GM12878 (cell line): Measurements from ENCODE around the gene FMNL2. TPM values are rescaled to one million over a fixed set of nuclear protein-coding genes. Genes with fewer than 3 reads are reported as not detected.

Experiments used
- ATAC-seq: fragments of 200-7000 bp; cut with Tn5 transposase; 3 replicates; pipeline ENCODE4 v1.9.1; 2020; ENCODE audit warnings: mild to moderate bottlenecking, moderate library complexity
- BruUV-seq: library from RNA; stranded (reverse); fragments of 400-500 nt; replicated peaks from 2 replicates; lab custom pipeline; 2021; lab: Mats Ljungman, UMichigan
- CTCF ChIA-PET: fragments of 300-600 bp; sonication (Branson Sonifier 250); formaldehyde crosslinking; extraction: SDS; loops from one replicate; lab custom pipeline; 2021; ENCODE audit warnings: inconsistent platforms; lab: Yijun Ruan, JAX
- POLR2A ChIA-PET: fragments of 350-600 bp; formaldehyde crosslinking; extraction: SDS; loops from one replicate; lab custom pipeline; 2021; ENCODE audit warnings: inconsistent platforms; lab: Charles Lee
- RAD21 ChIA-PET: fragments of 300-600 bp; sonication (Branson Sonifier 250); formaldehyde crosslinking; loops from one replicate; lab custom pipeline; 2023; ENCODE audit warnings: antibody characterized with exemption; ENCODE audit not compliant: unreplicated experiment; lab: Charles Lee
- SMC1A ChIA-PET: fragments of 300-600 bp; sonication (Branson Sonifier 250); formaldehyde crosslinking; loops from one replicate; lab custom pipeline; 2023; ENCODE audit not compliant: unreplicated experiment, uncharacterized antibody; lab: Charles Lee
- DNase-seq: peaks from one replicate; pipeline ENCODE4 v3.0.0-alpha.2; 2011; ENCODE audit warnings: low read depth, low spot score
- FAIRE-seq: peaks from 3 replicates; lab custom pipeline; 2011; peaks lifted over from hg19 to GRCh38; lab: Jason Lieb, UNC
- H2AFZ ChIP-seq: 2 replicates; pipeline ENCODE4 v1.6.0; 2011; ENCODE audit warnings: low read depth, low read length, control low read depth; ENCODE audit not compliant: control insufficient read depth
- H3K27ac ChIP-seq: 2 replicates; pipeline ENCODE4 v1.5.1; 2011; ENCODE audit warnings: control low read depth; ENCODE audit not compliant: control insufficient read depth, insufficient read depth
- H3K27me3 ChIP-seq, 2 experiments: replicated peaks in 1 of 2; 2 replicates each; pipeline versions ENCODE4 v1.6.0 to v1.6.1; 2011; ENCODE audit warnings: low read length in 1 of 2; ENCODE audit not compliant: control insufficient read depth in 2 of 2, insufficient read depth in 2 of 2
- H3K36me3 ChIP-seq, 2 experiments: 2 replicates each; pipeline ENCODE4 v1.5.1; 2011; ENCODE audit warnings: low read length in 1 of 2; ENCODE audit not compliant: control insufficient read depth in 2 of 2, insufficient read depth in 2 of 2
- H3K4me1 ChIP-seq: 2 replicates; pipeline ENCODE4 v1.6.1; 2011; ENCODE audit warnings: mild to moderate bottlenecking, low read length, moderate library complexity, mixed read lengths; ENCODE audit not compliant: control insufficient read depth, insufficient read depth
- H3K4me2 ChIP-seq: 2 replicates; pipeline ENCODE4 v1.6.0; 2011; ENCODE audit warnings: control low read depth; ENCODE audit not compliant: control insufficient read depth, insufficient read depth
- H3K4me3 ChIP-seq: fragments of 200-600 bp; sonication (generic); 2 replicates; pipeline ENCODE4 v1.5.1; 2016
- H3K79me2 ChIP-seq: 2 replicates; pipeline ENCODE4 v1.6.0; 2011; ENCODE audit warnings: low read length; ENCODE audit not compliant: control insufficient read depth, insufficient read depth
- H3K9ac ChIP-seq: 2 replicates; pipeline ENCODE4 v1.8.0; 2011; ENCODE audit warnings: low read length, control low read depth, mixed read lengths; ENCODE audit not compliant: control insufficient read depth, insufficient read depth
- H3K9me3 ChIP-seq: replicated peaks from 3 replicates; pipeline ENCODE4 v1.5.1; 2011; ENCODE audit warnings: mild to moderate bottlenecking, low read length; ENCODE audit not compliant: control insufficient read depth, insufficient read depth
- H4K20me1 ChIP-seq: 2 replicates; pipeline ENCODE4 v1.6.0; 2011; ENCODE audit not compliant: control insufficient read depth, insufficient read depth
- BACH1 ChIP-seq: fragments of 450-650 bp; IDR thresholded peaks from 2 replicates; pipeline ENCODE4 v1.6.1; 2017; ENCODE audit warnings: mild to moderate bottlenecking, borderline replicate concordance
- IKZF1 ChIP-seq: fragments of 450-650 bp; conservative IDR thresholded peaks from 2 replicates; pipeline ENCODE4 v1.6.1; 2017; ENCODE audit warnings: antibody characterized with exemption, mild to moderate bottlenecking
- WGBS: methylation state at CpG from one replicate; pipeline ENCODE4 v1.1.6; 2016; ENCODE audit warnings: low lambda C conversion rate; ENCODE audit not compliant: insufficient replicate concordance, insufficient coverage; ENCODE audit errors: missing lambda C conversion rate; 5-methylcytosine and 5-hydroxymethylcytosine counted together
- in situ Hi-C: fragments of 300-500 bp; cut with MboI; formaldehyde crosslinking; loops from 9 replicates; pipeline ENCODE4 v1.14.3; 2018; ENCODE audit warnings: mixed read lengths
- intact Hi-C: fragments of 100-400 bp; cut with micrococcal nuclease; formaldehyde crosslinking; loops from one replicate; pipeline ENCODE4 v1.14.2; 2022; ENCODE audit not compliant: unreplicated experiment
- polyA plus RNA-seq, 11 experiments: library from polyadenylated mRNA; depleted of rRNA in 4 of 11; unstranded in 6 of 11; stranded (reverse) in 5 of 11; fragments of >200 nt; fragmentation: Nextera tagmentation in 4 of 11; fragmentation: Illumina TruSeq in 1 of 11; extraction: Ambion mirVana in 4 of 11; extraction: Trizol in 1 of 11; gene quantifications; 1 replicate in 1 of 11; 2 replicates in 10 of 11; pipeline versions ENCODE4 v1.2.1 to v1.2.3, GENCODE V29; 2011 to 2016; ENCODE audit warnings: inconsistent platforms in 2 of 11, missing spikeins in 2 of 11, low read depth in 1 of 11
- total RNA-seq, 4 experiments: library from RNA; depleted of rRNA in 3 of 4; stranded (reverse); fragments of >200 nt in 3 of 4; fragmentation: Illumina TruSeq in 1 of 4; extraction: Trizol in 1 of 4; gene quantifications; 2 replicates each; pipeline versions ENCODE4 v1.2.1 to v1.2.3, GENCODE V29; 2013 to 2021
- TF ChIP-seq, protein P1 (sequence below): IDR thresholded peaks from 2 replicates; pipeline ENCODE4 v1.6.1; 2012; ENCODE audit warnings: low read depth, low read length, improper control_type of control experiment
- TF ChIP-seq, protein P2 (sequence below): IDR thresholded peaks from 2 replicates; pipeline ENCODE4 v1.6.1; 2012; ENCODE audit warnings: low read length, inconsistent platforms

FMNL2 gene
- total and polyA plus RNA-seq, 10 of the 15 experiments (the other 5 are each of a cell fraction or from before 2014, with no cell fraction given): 0.13 to 9.9 (median 0.35) TPM

DNA sequence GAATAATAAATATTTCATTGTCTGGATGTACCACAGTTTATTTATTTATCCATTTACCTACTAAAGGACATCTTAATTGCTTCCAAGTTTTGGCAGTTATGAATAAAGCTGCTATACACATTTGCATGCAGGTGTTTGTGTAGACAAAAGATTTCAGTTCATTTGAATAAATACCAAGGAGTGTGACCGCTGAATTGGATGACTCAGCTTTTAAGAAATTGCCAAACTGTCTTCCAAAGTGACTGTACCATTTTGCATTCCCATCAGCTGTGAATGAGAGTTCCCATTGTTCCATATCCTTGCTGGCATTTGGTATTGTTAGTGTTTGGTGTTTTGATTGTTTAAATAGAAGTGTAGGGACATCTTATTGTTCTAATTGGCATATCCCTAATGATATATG lies 36.2 kb upstream of the FMNL2 start:
- no peaks in the 10 kb centered on the region for H3K36me3 ChIP-seq
- ChIA-PET RAD21 (no interaction called here), POLR2A (no interaction called here), SMC1A (interaction anchor here (1.4 kb wide), 1 partner anchor 9 kb away, joined by 3 read pairs; no protein-coding TSS in a partner anchor), CTCF (no interaction called here)
- no peaks in the 10 kb centered on the region for H4K20me1 ChIP-seq
- no peak for DNase-seq
- WGBS: 0% methylated on average over 1 of the region's 1 CpG
- in situ Hi-C loops (no loop called here), intact Hi-C loops (no loop called here)
- no peak overlapping the region for H3K4me2 ChIP-seq
- TF ChIP-seq IKZF1: no peak
- TF ChIP-seq BACH1: peak; percentile 60; the same call in 1 of the 2 replicates
- FAIRE-seq: no peak
- H3K4me3 ChIP-seq: no peak overlapping the region
- no peaks in the 10 kb centered on the region for H3K79me2 ChIP-seq
- no peaks in the 10 kb centered on the region for H3K27me3 ChIP-seq
- H2AFZ ChIP-seq: no peak overlapping the region
- H3K9me3 ChIP-seq: no peaks in the 10 kb centered on the region
- no TSS peak for BruUV-seq
- H3K9ac ChIP-seq: no peak overlapping the region
- no peaks in the 10 kb centered on the region for H3K4me1 ChIP-seq
- peak; percentile 77 for ATAC-seq
- H3K27ac ChIP-seq: no peak overlapping the region

GRCh38 chr2:152301131-152301530 lies 33.8 kb upstream of the FMNL2 start:
- BruUV-seq: no TSS peak
- Histone ChIP-seq H2AFZ (no peak overlapping the region), H3K36me3 (no peaks in the 10 kb centered on the region), H3K4me2 (no peak overlapping the region), H3K9ac (no peak overlapping the region)
- no peak for ATAC-seq
- TF ChIP-seq, protein P1, sequence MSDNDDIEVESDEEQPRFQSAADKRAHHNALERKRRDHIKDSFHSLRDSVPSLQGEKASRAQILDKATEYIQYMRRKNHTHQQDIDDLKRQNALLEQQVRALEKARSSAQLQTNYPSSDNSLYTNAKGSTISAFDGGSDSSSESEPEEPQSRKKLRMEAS: no peak
- TF ChIP-seq, protein P2, sequence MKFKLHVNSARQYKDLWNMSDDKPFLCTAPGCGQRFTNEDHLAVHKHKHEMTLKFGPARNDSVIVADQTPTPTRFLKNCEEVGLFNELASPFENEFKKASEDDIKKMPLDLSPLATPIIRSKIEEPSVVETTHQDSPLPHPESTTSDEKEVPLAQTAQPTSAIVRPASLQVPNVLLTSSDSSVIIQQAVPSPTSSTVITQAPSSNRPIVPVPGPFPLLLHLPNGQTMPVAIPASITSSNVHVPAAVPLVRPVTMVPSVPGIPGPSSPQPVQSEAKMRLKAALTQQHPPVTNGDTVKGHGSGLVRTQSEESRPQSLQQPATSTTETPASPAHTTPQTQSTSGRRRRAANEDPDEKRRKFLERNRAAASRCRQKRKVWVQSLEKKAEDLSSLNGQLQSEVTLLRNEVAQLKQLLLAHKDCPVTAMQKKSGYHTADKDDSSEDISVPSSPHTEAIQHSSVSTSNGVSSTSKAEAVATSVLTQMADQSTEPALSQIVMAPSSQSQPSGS: no peak
- TF ChIP-seq, all 136 proteins: peak for 0
- Histone ChIP-seq H3K4me1 (no peaks in the 10 kb centered on the region), H3K9me3 (no peaks in the 10 kb centered on the region), H4K20me1 (no peaks in the 10 kb centered on the region), H3K27ac (no peak overlapping the region), H3K27me3 (no peaks in the 10 kb centered on the region), H3K4me3 (no peak overlapping the region), H3K79me2 (no peaks in the 10 kb centered on the region)
- POLR2A ChIA-PET: no interaction called here
- in situ Hi-C loops: no loop called here
- SMC1A ChIA-PET: no interaction called here
- CTCF ChIA-PET: no interaction called here
- WGBS: 31% methylated on average over 3 of the region's 3 CpGs
- DNase-seq (no peak), FAIRE-seq (no peak)
- RAD21 ChIA-PET: no interaction called here
- intact Hi-C loops: no loop called here
